Kidney epithelial cell (primary cell): ENCODE measurements around the gene KIF6. TPM values are rescaled to one million over a fixed set of nuclear protein-coding genes. Genes with fewer than 3 reads are reported as not detected.

Source experiments
- DNase-seq: peaks from one replicate; pipeline ENCODE4 v3.0.0-alpha.2; 2010; ENCODE audit warnings: low read depth
- H3K27me3 ChIP-seq: 2 replicates; pipeline ENCODE4 v1.6.0; 2011; ENCODE audit warnings: low read length; ENCODE audit not compliant: control insufficient read depth, insufficient read depth
- H3K36me3 ChIP-seq: 2 replicates; pipeline ENCODE4 v1.5.1; 2011; ENCODE audit warnings: low read length; ENCODE audit not compliant: control insufficient read depth, insufficient read depth
- H3K4me3 ChIP-seq: 2 replicates; pipeline ENCODE4 v1.5.1; 2011; ENCODE audit warnings: low read depth, mild to moderate bottlenecking, control low read depth, low read length
- total RNA-seq: library from RNA; depleted of rRNA; stranded (reverse); fragments of >200 nt; gene quantifications from 2 replicates; pipeline ENCODE4 v1.2.3, GENCODE V29; 2015
- TF ChIP-seq, protein P1 (sequence below): IDR thresholded peaks from 2 replicates; pipeline ENCODE4 v1.5.1; 2011; ENCODE audit warnings: mild to moderate bottlenecking, moderate library complexity, low read length, control low read depth, inconsistent platforms; ENCODE audit not compliant: insufficient read depth, poor library complexity, severe bottlenecking

Gene KIF6
- total RNA-seq, 1 donor from 2014 or later, result 0.33 TPM

DNA sequence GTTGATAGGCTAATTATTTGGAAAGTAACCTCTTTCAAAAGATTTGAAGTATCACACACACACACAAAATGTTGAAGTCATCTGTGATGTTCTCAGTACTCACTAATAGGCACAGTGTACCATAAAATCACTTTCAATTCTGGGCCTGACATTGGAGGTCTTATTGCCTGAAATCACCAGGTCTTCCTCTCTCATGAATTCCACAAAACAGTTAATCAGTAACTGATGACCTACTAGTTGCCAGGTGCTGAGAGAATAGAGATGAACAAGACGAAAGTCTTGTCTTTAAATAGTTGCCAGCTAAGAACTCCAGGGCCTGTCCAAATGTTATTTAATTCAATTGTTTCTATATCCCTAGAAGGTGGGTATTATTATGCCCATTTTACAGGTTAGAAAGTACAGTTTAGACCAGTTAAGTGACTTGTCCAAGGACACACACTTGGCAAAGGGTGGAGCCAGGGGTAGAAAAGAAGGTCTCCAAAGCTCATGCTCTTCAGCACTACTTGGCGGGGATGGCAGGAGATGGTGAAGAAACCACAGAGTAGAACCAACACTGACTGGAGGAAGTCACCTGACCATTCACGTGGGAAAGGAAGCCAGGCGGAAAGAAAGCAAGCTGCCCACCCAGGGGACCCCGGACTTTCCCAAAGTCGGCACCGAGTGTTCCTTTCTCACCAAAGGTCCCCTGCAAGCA, 116.4 kb downstream of the KIF6 start:
- Histone ChIP-seq H3K36me3 (no peaks in the 10 kb centered on the region), H3K27me3 (no peaks in the 10 kb centered on the region), H3K4me3 (no peak overlapping the region)
- TF ChIP-seq, protein P1, sequence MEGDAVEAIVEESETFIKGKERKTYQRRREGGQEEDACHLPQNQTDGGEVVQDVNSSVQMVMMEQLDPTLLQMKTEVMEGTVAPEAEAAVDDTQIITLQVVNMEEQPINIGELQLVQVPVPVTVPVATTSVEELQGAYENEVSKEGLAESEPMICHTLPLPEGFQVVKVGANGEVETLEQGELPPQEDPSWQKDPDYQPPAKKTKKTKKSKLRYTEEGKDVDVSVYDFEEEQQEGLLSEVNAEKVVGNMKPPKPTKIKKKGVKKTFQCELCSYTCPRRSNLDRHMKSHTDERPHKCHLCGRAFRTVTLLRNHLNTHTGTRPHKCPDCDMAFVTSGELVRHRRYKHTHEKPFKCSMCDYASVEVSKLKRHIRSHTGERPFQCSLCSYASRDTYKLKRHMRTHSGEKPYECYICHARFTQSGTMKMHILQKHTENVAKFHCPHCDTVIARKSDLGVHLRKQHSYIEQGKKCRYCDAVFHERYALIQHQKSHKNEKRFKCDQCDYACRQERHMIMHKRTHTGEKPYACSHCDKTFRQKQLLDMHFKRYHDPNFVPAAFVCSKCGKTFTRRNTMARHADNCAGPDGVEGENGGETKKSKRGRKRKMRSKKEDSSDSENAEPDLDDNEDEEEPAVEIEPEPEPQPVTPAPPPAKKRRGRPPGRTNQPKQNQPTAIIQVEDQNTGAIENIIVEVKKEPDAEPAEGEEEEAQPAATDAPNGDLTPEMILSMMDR, result no peak
- peak; percentile 23 for DNase-seq

DNA sequence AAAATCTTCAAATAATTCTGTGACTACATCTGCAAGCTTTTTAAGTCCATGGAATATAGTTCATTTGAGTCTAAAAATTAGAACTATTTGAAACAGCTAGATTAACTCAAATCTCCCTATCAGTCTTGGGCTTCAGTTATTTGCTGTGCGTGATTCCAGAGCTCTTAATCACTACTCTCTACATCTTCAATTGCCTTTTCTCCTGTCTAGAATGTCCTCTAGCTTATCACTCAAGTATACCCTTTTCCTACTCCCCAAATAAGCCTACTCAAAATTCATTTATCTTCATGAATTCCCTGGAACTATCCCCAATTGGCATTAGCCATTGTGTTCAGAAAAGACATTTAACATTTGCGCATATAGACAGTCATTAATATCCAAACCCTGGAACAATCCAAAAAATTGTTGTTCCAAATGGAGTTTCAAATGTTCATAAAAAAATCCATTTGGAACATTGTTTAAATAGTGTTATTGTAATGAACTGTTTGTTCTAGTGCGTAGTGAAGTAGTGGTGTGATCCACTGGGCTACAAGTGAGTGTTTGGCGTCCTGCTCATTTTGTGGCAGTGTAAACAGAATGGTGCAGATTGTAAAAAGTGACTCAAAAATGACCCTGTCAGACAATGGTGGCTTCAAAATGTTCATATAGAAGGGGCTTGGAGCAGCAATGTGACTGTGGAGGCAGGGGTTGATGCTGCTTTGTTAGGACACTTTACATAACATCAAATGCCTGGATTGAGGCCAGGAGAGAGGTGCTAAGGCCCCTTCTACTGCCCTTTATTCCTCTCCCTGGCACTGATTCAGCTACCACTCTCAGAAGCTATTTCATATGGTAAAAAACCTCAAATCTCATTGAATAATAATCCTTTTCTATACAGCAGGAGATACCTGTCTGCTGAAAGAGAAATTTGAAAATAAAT, 122.3 kb downstream of the KIF6 start:
- Histone ChIP-seq H3K27me3 (no peaks in the 10 kb centered on the region), H3K4me3 (no peak overlapping the region), H3K36me3 (no peaks in the 10 kb centered on the region)
- DNase-seq, result no peak
- TF ChIP-seq, protein P1, result no peak

DNA sequence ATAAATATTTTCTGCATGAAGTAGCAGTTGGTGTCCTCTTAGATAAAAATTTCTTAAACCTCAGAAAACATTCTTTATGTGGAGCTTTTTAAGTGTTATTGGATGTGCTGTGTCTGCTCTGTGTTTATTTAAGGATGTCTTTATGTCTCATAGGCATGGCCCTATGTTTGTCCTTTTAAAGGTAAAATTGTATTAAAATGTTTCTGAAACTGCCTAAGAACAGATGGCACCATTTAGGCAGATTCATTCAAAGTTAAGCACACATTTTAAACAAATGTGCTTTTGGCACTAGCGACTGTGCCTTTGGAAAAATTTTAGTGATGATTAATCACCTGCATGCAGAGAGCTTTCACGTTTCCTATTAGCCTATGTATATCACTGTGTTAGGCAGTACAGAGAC, 125.2 kb downstream of the KIF6 start:
- DNase-seq, result no peak
- TF ChIP-seq, protein P1, result no peak
- no peak overlapping the region for H3K4me3 ChIP-seq
- no peaks in the 10 kb centered on the region for H3K27me3 ChIP-seq
- no peaks in the 10 kb centered on the region for H3K36me3 ChIP-seq

DNA sequence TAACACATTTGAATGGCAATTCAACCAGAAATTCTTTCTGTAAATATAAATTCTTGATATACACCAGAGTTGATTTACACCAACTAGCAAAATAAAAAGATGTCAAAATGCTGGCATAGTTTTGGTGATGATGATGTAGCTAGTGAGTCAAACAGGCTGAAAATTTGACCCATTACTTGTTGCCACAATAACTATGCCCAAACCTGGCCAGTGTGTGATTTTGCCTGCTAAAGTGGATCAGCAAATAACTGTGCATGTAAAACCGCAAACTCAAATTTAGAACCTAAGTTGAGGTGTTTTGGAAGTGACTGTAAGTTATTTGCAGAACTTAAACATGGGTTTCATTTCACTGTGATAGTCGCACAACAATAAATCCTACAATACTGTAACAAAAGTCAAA, 125.9 kb downstream of the KIF6 start:
- H3K36me3 ChIP-seq, result no peaks in the 10 kb centered on the region
- TF ChIP-seq, protein P1, result no peak
- DNase-seq, result no peak
- no peak overlapping the region for H3K4me3 ChIP-seq
- no peaks in the 10 kb centered on the region for H3K27me3 ChIP-seq

DNA sequence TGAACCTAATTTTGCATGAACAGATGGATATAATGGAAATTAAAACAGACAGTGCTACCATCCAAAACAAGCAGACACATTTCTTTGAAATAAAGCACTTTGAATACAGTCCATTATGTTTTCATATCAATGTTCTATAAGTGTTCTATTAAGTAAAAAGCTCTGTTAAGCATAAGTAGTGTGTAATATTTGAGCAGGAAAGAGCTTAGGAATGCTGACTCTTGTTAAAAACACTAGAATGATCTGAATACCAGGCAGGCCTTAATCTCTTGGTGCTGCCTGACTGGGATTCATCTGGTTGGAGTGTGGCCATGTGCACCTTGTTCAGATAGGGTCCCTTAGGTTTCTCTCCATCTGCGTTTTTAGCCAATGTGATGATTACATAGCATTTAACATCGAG, 130.9 kb downstream of the KIF6 start:
- Histone ChIP-seq H3K36me3 (no peaks in the 10 kb centered on the region), H3K4me3 (no peak overlapping the region), H3K27me3 (no peaks in the 10 kb centered on the region)
- DNase-seq, result no peak
- TF ChIP-seq, protein P1, result no peak
